GM21723 (cell line): Measurements from ENCODE around the gene VAC14.

ENCODE experiments used
- ATAC-seq: cut with Tn5 transposase; IDR thresholded peaks from one replicate; pipeline ENCODE4 v1.9.1; 2021; ENCODE audit warnings: mild to moderate bottlenecking, moderate library complexity; ENCODE audit not compliant: unreplicated experiment

VAC14 gene

DNA sequence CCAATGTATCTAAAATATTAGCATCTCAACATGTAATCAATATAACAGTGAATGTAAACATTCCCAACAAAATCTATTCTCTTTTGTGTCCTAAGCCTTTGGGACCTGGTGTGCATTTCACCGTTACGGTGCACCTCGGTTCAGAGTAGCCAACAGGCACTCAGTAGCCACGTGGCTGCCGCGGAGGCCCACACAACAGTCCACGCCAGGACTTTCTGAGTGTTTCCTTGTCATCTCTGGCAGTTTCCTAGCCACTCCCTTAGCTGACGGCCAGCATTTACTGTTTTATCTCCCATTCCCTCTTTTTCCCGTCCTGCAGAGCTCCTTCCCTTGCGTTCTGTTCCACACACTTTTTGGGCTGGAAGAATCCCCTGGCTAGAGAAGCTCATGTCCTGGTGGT, 36.3 kb downstream of the VAC14 start:
- ATAC-seq, result no peak

DNA sequence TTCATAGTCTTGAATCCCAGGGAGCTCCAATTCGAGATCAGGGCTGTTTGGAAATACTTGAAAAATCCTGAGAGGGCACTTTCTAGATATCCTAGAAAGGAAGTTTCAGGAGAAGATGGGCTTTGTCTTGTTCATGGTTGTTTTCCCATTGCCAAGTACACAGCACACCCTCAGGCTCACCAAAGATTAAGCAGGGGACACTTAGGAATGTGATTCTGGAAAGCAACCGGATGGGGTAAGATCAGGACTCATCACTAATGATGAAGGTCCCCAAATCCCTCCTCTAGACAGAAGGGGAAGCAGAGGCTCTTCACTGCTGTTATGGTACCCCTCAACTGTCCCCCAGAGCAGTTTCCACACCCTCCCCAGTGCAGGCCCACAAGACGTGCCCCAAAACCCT, 40.7 kb downstream of the VAC14 start:
- ATAC-seq, result no peak

DNA sequence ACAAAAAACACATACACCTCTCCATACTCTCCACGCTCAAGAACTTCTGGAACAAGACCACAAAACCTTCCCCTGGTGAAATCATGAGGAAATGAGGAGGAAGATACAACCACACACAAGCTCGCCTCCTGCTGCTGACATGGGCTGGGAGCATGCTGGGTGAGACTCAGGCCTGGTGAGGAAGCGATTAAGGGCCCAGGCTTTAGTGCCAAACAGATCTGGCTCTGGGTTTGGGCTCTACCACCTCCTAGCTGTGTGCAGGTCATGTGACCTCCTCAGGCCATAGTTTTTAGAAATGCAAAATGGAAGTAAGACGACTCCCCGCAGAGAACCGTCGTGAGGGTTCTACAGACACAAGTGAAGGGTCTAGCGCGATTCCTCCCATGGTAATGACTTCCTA, 41.3 kb downstream of the VAC14 start:
- ATAC-seq, result no peak

DNA sequence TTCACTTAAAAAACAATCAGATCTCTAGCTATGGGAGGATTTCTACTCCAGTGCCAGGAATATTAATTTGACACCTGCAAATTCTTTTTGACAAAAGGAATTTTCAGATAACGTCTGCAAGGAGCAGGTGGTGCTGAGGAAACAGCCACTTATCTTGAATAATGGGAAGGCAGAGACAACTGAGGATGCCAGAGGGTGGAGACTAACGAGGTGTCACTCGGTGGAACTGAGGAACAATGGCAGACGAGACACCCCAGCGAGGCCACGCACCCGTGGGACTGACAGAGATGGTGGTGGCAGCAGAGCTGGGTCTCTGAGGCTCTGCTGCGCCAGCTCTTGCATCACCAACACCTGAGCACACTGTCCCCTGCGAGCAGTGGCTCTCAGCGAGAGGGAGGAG, 42.2 kb downstream of the VAC14 start:
- no peak for ATAC-seq

DNA sequence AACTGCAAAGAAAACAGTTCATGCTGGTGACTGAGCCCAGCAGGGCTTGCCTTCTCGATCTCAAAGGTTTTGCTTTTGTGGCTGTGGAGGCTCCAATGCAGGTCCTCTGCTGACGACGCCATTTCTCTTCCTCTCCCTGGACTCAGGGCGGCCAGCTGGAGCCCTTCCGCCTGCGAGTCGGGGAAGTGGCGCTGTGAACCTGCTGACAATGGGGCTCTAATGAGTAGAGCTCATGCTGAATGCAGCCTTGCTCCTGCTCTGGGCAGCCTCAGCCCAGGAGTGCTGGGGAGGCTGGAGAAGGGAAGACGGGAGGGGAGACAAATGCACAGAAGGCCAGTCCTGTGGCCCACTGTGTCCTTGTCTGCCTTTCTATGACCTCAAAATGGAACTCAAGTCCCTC, 43.8 kb downstream of the VAC14 start:
- no peak for ATAC-seq

DNA sequence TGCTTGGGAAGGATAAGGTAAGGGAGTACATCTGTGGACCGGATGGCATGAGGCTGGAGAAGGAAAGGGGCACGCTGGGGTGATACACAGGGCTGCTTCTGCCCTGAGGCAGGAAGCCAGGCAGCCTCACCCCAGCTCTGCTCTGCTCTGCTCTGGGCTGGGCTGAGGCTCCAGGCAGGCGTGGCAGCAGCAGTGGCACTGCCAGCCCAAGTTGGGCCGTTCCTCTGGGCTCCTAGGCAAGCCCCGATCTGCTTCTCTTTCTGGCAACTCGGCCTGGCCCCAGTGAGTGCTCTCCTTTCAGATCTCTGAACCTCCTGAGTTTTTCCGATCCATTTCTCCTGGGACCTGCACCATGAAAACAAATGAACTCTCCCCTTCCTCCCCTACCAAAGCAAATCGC, 44.9 kb downstream of the VAC14 start:
- no peak for ATAC-seq

DNA sequence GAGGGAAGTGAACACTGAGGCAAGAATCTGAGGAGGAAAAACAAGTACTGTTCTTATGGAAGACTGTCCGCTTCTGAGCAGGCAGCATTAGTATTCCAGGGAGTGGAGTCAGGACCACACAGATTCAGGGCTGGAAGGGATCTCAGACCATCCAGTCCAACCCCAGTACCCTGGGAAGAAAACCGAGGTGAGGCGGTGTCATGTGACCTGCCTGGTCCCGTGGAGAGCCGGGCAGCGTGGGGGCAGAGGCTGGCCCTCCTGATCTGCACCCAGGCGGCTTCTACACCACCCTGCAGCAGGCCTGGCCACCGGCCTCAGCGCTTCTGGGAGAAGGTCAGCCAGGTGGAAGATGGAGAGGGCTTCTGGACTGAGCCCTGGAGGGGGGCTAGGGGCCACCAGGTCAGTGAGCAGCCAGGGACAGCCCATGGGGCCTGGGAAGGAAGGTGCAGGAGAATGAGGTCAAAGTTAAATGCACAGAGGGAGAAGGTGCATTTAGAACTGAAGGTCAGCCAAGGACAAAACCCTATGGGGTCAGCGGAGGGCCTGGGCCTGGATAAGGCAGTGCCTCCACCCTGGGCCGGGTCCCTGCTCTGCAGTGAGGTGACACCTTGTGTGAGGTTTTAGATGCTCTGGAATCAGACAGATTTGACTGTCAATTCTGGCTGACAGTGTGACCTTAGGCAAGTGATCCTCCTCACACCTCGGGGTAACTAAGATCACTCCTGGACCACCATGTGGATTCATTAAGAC, 45.9 kb downstream of the VAC14 start:
- ATAC-seq, result no peak

DNA sequence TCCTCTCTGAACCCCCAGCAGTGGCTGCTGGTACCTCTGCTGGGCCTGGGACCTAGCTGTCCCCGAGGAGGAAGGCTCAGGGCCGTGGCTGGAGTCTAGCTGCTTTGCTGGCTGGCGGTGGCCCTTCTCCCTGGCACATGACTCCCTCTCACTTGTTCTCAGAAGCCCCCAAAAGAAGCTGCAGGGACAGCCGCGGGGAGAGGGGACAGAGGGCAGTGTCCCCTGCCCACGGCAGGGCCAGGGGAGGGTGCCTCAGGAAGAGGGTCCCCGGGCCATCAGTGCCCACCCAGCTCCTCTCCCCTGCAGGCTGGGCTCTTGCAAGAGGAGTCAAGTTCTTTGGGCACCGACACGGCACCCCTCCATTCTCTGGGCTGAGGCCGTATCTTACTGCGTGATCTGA, 46.6 kb downstream of the VAC14 start:
- no peak for ATAC-seq

DNA sequence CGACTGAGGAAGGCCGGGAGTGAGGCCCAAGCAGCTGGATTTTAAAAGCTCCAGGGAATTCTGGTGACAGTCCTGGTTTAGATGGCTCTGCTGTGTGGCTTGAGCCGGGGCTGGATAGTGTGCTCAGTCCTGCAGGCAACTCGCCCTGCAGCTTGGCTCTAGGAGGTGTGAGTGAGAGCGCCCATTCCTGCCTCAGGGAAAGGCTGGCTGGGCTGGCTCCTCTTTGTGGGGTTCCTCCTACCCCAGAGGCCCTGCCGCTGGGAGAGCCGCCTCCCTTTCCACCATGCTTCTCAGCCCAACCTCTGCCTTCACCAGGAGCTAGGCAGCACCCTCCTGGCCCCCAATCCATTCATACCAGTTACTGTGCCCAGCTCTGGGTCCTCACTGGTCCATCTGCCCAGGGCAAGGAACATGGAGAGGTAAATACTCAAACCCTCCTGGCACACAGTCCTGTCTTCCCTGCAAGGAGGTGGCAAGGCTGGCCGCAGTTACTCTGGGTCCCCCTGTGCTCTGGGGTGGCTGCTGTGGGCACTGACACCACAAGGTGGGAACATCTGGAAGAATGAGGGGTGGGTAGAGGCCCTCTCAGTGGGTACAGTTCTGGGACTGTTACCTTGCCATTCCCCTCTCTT, 47.1 kb downstream of the VAC14 start:
- no peak for ATAC-seq

DNA sequence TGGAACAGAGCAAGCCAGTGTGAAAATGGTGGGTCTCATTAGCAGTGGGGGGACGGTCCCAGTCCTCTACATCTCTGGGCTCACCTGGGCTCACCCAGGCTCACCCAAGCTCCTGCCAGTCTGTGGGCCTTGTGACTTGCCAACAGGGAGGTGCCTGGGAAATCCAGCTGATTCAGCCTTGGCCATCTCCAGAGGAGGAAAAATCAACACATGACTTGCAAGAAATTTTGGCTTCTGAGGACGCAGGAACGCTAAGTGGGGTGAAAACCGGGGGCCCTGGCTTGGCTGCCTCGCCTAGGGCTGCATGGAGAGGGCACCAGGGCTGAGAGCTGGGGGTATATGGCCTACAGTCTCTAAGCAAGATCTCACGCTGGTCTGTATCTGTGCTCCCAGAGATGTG, 47.7 kb downstream of the VAC14 start:
- no peak for ATAC-seq

DNA sequence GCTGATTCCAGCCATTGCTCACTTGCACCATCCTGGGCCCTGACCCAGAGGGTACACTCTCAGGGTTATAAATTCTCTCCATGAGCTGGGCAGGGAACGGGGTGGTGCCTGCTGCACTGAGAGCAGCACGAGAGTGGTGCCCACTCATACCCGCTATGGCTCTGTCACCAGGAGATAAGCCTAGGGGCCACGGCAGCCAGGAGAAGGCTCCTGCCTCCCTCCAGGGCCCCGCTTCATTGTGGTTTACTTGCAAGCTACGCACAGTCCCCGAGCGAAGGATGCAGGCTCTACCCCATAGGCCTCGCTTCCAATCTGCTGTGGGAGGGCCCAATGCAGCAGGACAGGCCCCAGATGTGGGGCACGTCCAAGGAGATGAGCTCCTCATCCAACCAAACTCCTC, 48.5 kb downstream of the VAC14 start:
- no peak for ATAC-seq

DNA sequence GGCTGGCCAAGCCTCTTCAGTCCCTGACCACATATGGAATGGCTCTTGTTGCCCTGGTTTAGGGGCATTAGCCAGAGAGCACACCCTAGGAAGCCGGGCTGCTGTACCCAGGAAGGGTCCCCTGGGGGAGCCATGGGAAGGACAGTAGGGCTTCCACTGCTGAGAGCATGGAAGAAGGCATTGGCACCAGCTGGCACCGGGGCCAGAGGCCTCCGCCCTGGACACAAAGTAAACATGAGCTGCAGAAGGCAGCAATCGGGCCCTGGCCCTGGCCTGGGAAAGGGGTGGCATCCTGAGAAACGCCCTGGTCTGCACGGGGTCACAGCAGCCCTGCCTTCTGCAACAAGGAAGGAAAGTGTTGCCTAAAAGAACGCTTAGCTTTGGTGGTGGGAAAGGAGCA, 49.4 kb downstream of the VAC14 start:
- no peak for ATAC-seq

DNA sequence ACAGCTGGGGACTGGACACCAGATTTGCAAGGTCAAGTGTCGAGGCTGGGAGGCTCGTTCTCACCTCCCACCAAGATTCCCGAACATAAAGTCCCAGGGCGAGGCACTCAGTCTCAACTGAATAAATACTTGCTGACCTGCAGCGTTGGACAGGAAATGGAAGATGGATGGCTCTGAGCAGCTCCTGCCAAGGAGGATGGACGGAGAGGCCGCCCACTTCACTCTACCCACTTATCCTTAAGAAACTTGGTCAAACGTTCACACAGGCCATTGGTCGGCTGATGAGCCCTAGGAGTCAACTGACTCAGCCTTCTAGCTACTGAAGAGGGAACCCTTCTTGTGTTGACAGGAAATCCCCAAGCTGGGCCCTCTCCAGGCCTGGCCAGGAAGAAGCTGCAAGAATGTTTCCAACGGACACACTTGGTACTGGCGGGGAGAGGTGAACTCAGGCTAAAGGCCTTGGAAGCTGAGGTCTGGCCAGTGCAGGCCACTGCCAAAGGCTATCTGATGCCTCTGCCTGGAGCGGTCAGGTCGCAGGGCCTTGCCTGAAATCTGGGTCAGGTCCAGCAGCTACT, 50.0 kb downstream of the VAC14 start:
- ATAC-seq, result no peak

DNA sequence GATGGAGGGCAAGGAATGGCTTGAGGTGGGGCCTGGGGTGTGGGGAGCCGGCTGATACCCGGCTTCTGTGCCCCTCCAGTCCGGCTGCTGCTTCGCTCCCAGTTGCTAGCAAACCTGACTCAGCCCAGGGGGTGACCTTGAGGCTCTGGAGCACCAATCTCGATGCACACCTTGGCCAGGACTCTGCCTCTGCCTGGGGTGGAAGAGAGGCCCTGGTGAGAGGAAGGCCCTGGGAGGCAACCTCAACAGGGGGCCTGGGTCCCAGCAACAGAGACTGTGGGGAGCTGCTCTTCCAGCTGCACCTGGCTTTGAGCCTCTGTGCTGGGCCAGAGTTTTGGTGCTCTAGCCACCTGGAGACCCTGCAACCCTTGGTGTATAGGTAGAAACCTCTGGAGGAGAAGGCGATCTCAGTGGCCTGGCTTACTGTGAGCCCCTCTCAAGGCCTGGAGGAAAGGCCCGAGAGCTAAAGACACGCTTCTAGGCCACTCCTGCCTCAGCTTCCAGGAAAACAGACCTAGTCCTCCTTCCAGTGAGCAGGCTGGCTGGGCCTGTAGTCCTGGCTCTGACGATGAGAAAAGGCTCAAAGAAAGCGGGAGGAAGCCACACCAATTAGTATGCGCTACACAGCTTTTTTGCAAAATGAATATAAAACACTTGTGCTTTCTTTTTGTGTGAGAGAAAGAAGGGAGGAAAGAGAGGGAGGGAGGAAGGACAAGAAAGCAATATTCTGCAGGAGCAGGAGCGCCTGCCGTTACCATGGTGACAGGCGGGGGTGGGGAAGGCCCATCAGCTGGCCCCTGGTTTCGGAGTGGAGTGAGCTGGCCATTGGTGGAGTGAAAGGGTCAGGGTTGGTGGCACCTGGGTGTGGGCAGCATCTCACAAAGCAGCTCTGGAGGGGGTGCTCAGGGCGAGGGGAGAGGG, 51.0 kb downstream of the VAC14 start:
- ATAC-seq, result no peak

DNA sequence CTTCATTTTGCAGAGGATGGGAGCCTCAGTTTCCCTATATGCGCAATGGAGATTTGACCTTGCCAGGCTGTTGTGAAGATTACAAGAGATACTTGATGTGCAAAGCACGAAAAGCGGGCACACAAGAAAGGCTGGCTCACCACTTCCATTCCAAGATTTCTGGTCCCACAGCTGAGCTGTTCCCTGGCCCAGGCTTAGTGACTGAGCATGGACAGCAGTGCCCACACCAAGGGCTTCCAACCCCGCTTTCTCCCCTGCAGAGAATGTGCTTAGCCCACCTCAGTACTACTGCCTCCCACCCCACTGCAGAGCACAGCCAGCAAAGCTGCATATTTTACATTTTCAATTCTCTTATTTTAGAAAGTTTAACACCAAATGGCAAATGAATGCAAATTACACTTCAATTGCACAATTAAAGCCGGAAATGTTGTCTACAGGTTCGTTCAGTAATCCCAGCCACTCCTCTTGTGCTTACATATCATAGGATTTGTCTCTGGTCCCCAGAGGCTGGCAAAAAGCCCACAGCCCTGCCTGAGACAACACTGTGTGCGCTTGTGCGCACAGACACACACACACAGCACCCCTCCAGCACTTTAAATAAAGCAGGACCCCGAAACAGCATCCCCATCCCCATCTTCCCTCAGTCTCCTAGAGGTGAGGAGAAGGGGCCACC, 51.8 kb downstream of the VAC14 start:
- no peak for ATAC-seq

DNA sequence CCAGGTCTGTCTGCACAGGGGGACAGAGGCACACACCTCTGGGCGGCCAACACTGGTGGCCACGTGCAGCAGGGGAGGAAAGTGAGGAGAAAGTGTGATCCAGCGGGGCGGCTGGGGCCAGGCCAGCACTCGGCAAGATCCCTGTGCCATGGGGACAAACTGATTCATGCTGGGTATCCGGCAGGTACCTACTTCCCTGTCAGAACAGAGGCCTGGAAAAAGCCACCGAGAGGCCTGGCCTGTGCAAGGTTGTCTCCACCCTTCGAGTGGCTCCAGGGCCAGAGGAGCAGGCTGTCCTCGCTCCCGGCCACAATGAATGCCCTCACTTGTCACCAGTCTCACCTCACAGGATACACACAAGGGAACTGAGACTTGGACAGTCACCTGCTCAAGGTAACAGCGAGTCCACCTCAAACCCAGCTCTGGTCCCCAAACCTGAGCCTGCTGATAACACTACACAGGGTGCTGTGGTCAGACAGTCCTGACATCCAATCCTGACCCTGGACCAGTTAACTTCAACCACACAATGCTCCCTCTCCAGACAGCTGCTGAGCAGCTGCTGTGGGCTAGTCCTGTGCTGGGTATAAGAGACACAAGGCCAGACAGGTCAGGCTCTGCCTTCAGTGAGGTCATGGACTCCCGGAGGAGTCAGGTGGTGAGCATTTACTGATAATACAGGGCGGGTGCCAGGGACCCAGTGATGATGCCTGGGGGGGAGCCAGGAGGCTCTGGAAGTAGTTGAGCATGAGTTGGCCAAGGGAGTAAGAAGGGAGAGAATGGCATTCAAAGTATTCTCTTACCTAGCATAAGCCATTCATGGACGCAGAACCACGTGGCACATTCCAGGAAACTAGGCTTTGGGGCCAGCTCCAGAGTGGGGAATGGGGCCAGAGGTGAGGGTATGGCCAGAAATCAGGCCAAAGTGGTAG, 53.0 kb downstream of the VAC14 start:
- no peak for ATAC-seq

DNA sequence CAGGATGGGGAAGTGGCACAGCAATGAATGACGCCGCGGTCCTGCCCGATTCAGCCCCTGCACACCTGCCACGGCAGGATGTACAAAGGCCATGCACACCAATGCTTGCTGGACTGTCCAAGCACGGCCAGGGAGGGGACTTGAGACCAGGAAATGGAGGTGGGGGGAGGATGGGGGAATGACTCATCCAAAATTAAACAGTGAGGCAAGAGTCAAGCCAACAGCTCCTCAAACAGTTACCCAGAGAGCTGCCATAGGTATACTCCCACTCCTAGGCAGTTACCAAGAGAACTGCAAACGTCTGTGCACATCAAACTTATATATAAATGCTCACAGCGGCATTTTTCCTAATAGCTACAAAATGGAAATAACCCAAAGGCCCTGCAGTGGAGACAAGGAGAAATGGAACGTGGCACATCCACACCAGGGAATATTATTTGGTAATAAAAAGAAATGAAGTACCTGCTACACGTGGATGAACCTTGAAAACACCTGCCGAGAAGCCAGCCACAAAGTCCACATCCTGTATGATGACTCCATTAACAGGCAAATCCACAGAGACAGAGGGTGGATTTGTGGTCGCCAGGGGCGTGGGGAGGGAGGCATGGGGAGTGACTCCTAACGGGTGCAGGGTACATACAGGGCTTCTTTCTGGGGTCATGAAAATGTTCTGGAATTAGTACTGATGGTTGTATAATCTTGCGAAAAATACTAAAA, 54.1 kb downstream of the VAC14 start:
- no peak for ATAC-seq

DNA sequence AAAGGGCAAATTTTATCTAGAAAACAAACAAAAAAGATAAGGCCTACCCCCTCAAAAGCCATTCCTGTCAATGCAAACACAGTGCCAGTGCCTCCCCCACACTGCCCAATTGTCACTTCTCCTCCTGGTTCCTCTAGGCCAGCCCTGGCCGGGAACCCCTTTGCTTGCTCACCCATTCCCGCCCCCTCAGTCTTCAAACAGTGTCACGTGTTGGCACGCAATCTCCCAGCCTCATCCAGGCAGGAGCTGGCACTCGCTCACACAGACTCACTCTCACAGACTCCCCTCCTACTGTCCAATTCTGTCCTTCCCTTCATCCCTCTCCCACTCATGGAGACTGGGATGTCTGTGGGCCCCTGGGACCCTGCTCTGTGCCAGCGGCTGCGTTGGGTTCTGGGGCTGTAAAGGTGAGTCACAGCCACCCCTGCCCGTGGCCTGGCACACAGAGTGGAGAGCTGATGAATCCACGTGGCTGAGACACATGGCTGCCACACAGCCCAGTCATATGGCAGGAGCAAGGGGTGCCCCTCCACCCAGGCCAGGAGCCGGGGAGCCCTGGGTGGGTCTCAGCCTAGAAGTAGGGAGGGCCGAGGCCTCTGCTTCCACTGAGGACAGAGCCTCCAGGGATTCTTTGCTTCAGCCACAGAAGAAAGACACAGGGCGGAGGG, 54.8 kb downstream of the VAC14 start:
- ATAC-seq, result no peak
